Neural progenitor cell (in vitro differentiated cells): ENCODE results near the gene USP10. TPM values are rescaled to one million over a fixed set of nuclear protein-coding genes. Genes with fewer than 3 reads are reported as not detected.

ENCODE experiments used
- DNase-seq: peaks from one replicate; pipeline ENCODE4 v3.0.0-alpha.2; 2016; ENCODE audit warnings: low spot score
- H2AFZ ChIP-seq: fragments of 200-600 bp; sonication (generic); replicated peaks from 2 replicates; pipeline ENCODE4 v1.6.1; 2016; ENCODE audit warnings: antibody characterized with exemption
- H3F3A ChIP-seq: fragments of 200-600 bp; sonication (generic); 2 replicates; pipeline ENCODE4 v1.6.1; 2016; ENCODE audit warnings: antibody characterized with exemption, low read depth
- H3K27ac ChIP-seq: fragments of 200-600 bp; sonication (generic); 2 replicates; pipeline ENCODE4 v1.5.1; 2016; ENCODE audit warnings: mild to moderate bottlenecking
- H3K27me3 ChIP-seq: fragments of 200-600 bp; sonication (generic); 2 replicates; pipeline ENCODE4 v1.6.1; 2016; ENCODE audit warnings: mild to moderate bottlenecking, moderate library complexity
- H3K36me3 ChIP-seq: fragments of 200-600 bp; sonication (generic); 2 replicates; pipeline ENCODE4 v1.5.1; 2016
- H3K4me1 ChIP-seq: fragments of 200-600 bp; sonication (generic); 2 replicates; pipeline ENCODE4 v1.6.1; 2016; ENCODE audit warnings: mixed run types
- H3K4me2 ChIP-seq: fragments of 200-600 bp; sonication (generic); 2 replicates; pipeline ENCODE4 v1.6.1; 2016
- H3K4me3 ChIP-seq: fragments of 200-600 bp; sonication (generic); 2 replicates; pipeline ENCODE4 v1.5.1; 2016
- H3K79me2 ChIP-seq: fragments of 200-600 bp; sonication (generic); 2 replicates; pipeline ENCODE4 v1.6.1; 2016; ENCODE audit warnings: low read depth
- H3K9ac ChIP-seq: fragments of 200-600 bp; sonication (generic); 2 replicates; pipeline ENCODE4 v1.6.1; 2016
- H3K9me3 ChIP-seq: fragments of 200-600 bp; sonication (generic); 2 replicates; pipeline ENCODE4 v1.5.1; 2016; ENCODE audit warnings: low read depth
- H4K20me1 ChIP-seq: fragments of 200-600 bp; sonication (generic); 2 replicates; pipeline ENCODE4 v1.6.1; 2016; ENCODE audit warnings: low read depth
- H3K27ac Mint-ChIP-seq: 3 replicates; pipeline ENCODE4 v1.8.0; 2021; ENCODE audit warnings: mixed read lengths
- H3K27me3 Mint-ChIP-seq: 2 replicates; pipeline ENCODE4 v1.8.0; 2022; ENCODE audit warnings: low read depth, mild to moderate bottlenecking, inconsistent platforms, moderate library complexity, mixed read lengths; ENCODE audit not compliant: insufficient read depth
- H3K36me3 Mint-ChIP-seq: 3 replicates; pipeline ENCODE4 v1.8.0; 2021; ENCODE audit warnings: mixed read lengths
- H3K4me1 Mint-ChIP-seq: 3 replicates; pipeline ENCODE4 v1.8.0; 2021; ENCODE audit warnings: mixed read lengths
- H3K4me3 Mint-ChIP-seq: 3 replicates; pipeline ENCODE4 v1.8.0; 2021; ENCODE audit warnings: mild to moderate bottlenecking, moderate library complexity, mixed read lengths
- H3K9me3 Mint-ChIP-seq: 3 replicates; pipeline ENCODE4 v1.8.0; 2020; ENCODE audit warnings: mixed read lengths
- EZH2 ChIP-seq: fragments of 200-600 bp; sonication (generic); IDR thresholded peaks from 2 replicates; pipeline ENCODE4 v1.6.1; 2017; ENCODE audit warnings: antibody characterized with exemption, mild to moderate bottlenecking, moderate library complexity
- EZH2phosphoT487 ChIP-seq: fragments of 200-600 bp; sonication (generic); IDR thresholded peaks from 2 replicates; pipeline ENCODE4 v1.6.1; 2017; ENCODE audit warnings: antibody characterized with exemption
- total RNA-seq: library from RNA; depleted of rRNA; stranded (reverse); fragments of >200 nt; gene quantifications from 2 replicates; pipeline ENCODE4 v1.2.3, GENCODE V29; 2015; ENCODE audit warnings: low replicate concordance
- TF ChIP-seq, protein P1 (sequence below): fragments of 200-600 bp; sonication (generic); IDR thresholded peaks from 2 replicates; pipeline ENCODE4 v1.5.1; 2017; ENCODE audit warnings: antibody characterized with exemption, mild to moderate bottlenecking

Gene USP10
- total RNA-seq, 1 donor from 2014 or later: 130 TPM

DNA sequence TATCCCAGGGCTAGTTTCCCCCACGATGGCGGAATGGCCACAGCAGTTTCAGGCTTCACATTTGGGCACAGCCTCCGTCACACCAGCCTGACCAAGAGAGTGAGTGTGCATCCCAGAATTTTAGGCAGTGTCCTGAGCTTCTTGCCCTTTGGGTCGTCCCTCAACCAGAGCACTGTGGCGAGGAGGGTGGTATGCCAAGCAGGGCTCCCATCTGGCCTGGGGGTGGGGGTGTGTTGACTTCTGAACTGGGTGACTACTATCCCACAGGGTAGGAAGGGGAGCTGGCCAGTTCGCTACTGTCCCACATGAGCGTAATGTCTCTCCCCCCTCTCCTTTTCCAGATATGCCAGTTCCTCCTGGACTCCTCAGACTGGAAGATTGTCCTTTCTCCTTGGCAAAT is 16.1 kb downstream of the USP10 start:
- Histone ChIP-seq H3K9ac (no peak overlapping the region), H3K4me1 (peaks cover 26% of the 10 kb centered on the region)
- DNase-seq: no peak

DNA sequence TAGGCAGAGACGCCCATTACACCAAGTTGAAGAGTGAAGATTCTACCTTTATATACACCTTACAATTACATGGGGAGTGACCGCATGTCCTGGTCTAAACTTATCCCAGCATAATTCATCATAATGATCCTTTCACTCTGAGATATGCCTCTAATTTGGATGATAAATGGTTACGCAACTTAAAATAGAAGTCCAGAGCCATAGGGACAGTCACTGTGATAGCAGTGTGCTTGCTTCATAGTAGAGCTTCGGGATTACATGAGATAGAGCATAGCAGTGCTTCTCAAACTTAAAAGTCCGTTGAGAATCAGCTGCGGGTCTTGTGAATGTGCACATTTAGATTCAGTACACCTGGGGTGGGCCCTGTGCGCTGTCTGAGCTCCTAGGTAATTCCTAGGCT is 16.9 kb downstream of the USP10 start:
- DNase-seq: no peak
- Histone ChIP-seq H4K20me1 (peaks cover 100% of the 10 kb centered on the region), H3K36me3 (no peaks in the 10 kb centered on the region), H3K79me2 (peaks cover 100% of the 10 kb centered on the region), H2AFZ (no peak overlapping the region), H3K27me3 (no peaks in the 10 kb centered on the region), H3K4me2 (no peak overlapping the region), H3K4me3 (no peak overlapping the region), H3F3A (no peaks in the 10 kb centered on the region), H3K9me3 (no peaks in the 10 kb centered on the region), H3K4me1 (peaks cover 22% of the 10 kb centered on the region), H3K9ac (no peak overlapping the region), H3K27ac (no peak overlapping the region)
- Mint-ChIP-seq H3K27ac (no peak overlapping the region), H3K4me1 (peaks cover 25% of the 10 kb centered on the region), H3K4me3 (no peak overlapping the region), H3K36me3 (peaks cover 26% of the 10 kb centered on the region), H3K27me3 (no peaks in the 10 kb centered on the region), H3K9me3 (no peaks in the 10 kb centered on the region)
- no peak for TF ChIP-seq EZH2phosphoT487
- no peak for TF ChIP-seq EZH2
- TF ChIP-seq, protein P1, sequence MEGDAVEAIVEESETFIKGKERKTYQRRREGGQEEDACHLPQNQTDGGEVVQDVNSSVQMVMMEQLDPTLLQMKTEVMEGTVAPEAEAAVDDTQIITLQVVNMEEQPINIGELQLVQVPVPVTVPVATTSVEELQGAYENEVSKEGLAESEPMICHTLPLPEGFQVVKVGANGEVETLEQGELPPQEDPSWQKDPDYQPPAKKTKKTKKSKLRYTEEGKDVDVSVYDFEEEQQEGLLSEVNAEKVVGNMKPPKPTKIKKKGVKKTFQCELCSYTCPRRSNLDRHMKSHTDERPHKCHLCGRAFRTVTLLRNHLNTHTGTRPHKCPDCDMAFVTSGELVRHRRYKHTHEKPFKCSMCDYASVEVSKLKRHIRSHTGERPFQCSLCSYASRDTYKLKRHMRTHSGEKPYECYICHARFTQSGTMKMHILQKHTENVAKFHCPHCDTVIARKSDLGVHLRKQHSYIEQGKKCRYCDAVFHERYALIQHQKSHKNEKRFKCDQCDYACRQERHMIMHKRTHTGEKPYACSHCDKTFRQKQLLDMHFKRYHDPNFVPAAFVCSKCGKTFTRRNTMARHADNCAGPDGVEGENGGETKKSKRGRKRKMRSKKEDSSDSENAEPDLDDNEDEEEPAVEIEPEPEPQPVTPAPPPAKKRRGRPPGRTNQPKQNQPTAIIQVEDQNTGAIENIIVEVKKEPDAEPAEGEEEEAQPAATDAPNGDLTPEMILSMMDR: no peak

More for the DNA sequence above, 16.1 kb downstream of the USP10 start:
- Histone ChIP-seq H3K4me3 (no peak overlapping the region), H3K27ac (no peak overlapping the region), H3F3A (no peaks in the 10 kb centered on the region), H3K79me2 (peaks cover 100% of the 10 kb centered on the region), H3K27me3 (no peaks in the 10 kb centered on the region), H3K4me2 (no peak overlapping the region), H3K9me3 (no peaks in the 10 kb centered on the region), H2AFZ (no peak overlapping the region), H3K36me3 (no peaks in the 10 kb centered on the region), H4K20me1 (peaks cover 100% of the 10 kb centered on the region)
- H3K4me1 Mint-ChIP-seq: peaks cover 26% of the 10 kb centered on the region
- no peak for TF ChIP-seq EZH2
- no peak for TF ChIP-seq EZH2phosphoT487
- TF ChIP-seq, protein P1: no peak
- H3K9me3 Mint-ChIP-seq: no peaks in the 10 kb centered on the region
- H3K27me3 Mint-ChIP-seq: no peaks in the 10 kb centered on the region
- H3K36me3 Mint-ChIP-seq: peaks cover 22% of the 10 kb centered on the region
- no peak overlapping the region for H3K27ac Mint-ChIP-seq
- H3K4me3 Mint-ChIP-seq: no peak overlapping the region

DNA sequence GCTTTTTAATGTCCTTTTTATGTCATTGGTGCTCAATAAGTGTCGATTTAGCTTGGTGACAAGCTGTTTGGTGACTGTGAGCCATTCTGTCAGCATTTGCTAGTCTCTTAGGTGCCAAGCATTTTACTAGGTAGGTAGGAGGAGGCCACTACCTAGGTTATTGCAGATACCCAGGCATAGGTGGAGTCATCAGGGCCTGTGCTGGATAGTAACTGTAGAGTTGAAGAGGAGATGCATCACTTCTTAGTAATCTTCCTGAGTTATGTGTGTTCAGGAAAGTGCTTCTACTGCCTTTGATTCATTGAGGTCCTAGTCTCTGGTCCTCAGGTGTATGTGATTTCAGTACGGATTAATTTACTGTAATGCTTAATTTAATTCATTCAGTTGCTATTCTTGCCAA is 17.7 kb downstream of the USP10 start:
- Histone ChIP-seq H2AFZ (no peak overlapping the region), H3K79me2 (peaks cover 100% of the 10 kb centered on the region), H3K27me3 (no peaks in the 10 kb centered on the region), H3K27ac (no peak overlapping the region), H3F3A (no peaks in the 10 kb centered on the region), H3K9me3 (no peaks in the 10 kb centered on the region), H3K4me2 (no peak overlapping the region), H3K9ac (no peak overlapping the region), H3K4me3 (no peak overlapping the region), H3K36me3 (no peaks in the 10 kb centered on the region), H4K20me1 (peaks cover 100% of the 10 kb centered on the region), H3K4me1 (peaks cover 22% of the 10 kb centered on the region)
- Mint-ChIP-seq H3K27ac (no peak overlapping the region), H3K4me1 (peaks cover 28% of the 10 kb centered on the region), H3K36me3 (peaks cover 31% of the 10 kb centered on the region), H3K4me3 (no peak overlapping the region), H3K27me3 (no peaks in the 10 kb centered on the region), H3K9me3 (no peaks in the 10 kb centered on the region)
- TF ChIP-seq, protein P1: no peak
- no peak for TF ChIP-seq EZH2
- TF ChIP-seq EZH2phosphoT487: no peak
- no peak for DNase-seq
